T-helper 2 cell treated with Interferon-gamma antibody and Interleukin-4, amounts not matched to agents 5 μg/mL and 100 μg/mL, for 36 hours (primary cell): ENCODE results near the gene UGT3A2.

Source experiments
- DNase-seq: peaks from one replicate; pipeline ENCODE4 v3.0.0; 2021; ENCODE audit warnings: low spot score
- H3K27ac Mint-ChIP-seq: one replicate; pipeline ENCODE4 v1.8.0; 2021; ENCODE audit warnings: mild to moderate bottlenecking, mixed read lengths
- H3K27me3 Mint-ChIP-seq: one replicate; pipeline ENCODE4 v1.8.0; 2021; ENCODE audit warnings: low read depth, mixed read lengths
- H3K36me3 Mint-ChIP-seq: one replicate; pipeline ENCODE4 v1.8.0; 2021; ENCODE audit warnings: low read depth, mixed read lengths
- H3K4me1 Mint-ChIP-seq: one replicate; pipeline ENCODE4 v1.8.0; 2021; ENCODE audit warnings: low read depth, mixed read lengths
- H3K4me3 Mint-ChIP-seq: one replicate; pipeline ENCODE4 v1.8.0; 2022; ENCODE audit warnings: mild to moderate bottlenecking, moderate library complexity, mixed read lengths
- H3K9me3 Mint-ChIP-seq: one replicate; pipeline ENCODE4 v1.8.0; 2021; ENCODE audit warnings: mixed read lengths

The UGT3A2 gene

GRCh38 chr5:36009698-36010097 is 57.0 kb downstream of the UGT3A2 start:
- peaks cover 32% of the 10 kb centered on the region for H3K9me3 Mint-ChIP-seq
- no peak overlapping the region for H3K4me3 Mint-ChIP-seq
- H3K27ac Mint-ChIP-seq, result no peak overlapping the region
- H3K36me3 Mint-ChIP-seq, result no peaks in the 10 kb centered on the region
- no peaks in the 10 kb centered on the region for H3K27me3 Mint-ChIP-seq
- H3K4me1 Mint-ChIP-seq, result no peaks in the 10 kb centered on the region
- DNase-seq, result no peak

- H3K9me3 Mint-ChIP-seq, result peaks cover 18% of the 10 kb centered on the region
- H3K27ac Mint-ChIP-seq, result no peak overlapping the region
- H3K36me3 Mint-ChIP-seq, result no peaks in the 10 kb centered on the region
- H3K27me3 Mint-ChIP-seq, result no peaks in the 10 kb centered on the region
- no peak overlapping the region for H3K4me3 Mint-ChIP-seq
- no peaks in the 10 kb centered on the region for H3K4me1 Mint-ChIP-seq
- DNase-seq, result no peak
These were observed 59.3 kb downstream of the UGT3A2 start for GRCh38 chr5:36007366-36007765.

GRCh38 chr5:36006163-36006562 is 60.5 kb downstream of the UGT3A2 start:
- Mint-ChIP-seq H3K27me3 (no peaks in the 10 kb centered on the region), H3K4me1 (no peaks in the 10 kb centered on the region), H3K4me3 (no peak overlapping the region), H3K27ac (no peak overlapping the region), H3K9me3 (peaks cover 18% of the 10 kb centered on the region), H3K36me3 (no peaks in the 10 kb centered on the region)
- DNase-seq, result no peak

- Mint-ChIP-seq H3K36me3 (no peaks in the 10 kb centered on the region), H3K27me3 (no peaks in the 10 kb centered on the region), H3K4me1 (no peaks in the 10 kb centered on the region), H3K4me3 (no peak overlapping the region), H3K27ac (no peak overlapping the region), H3K9me3 (no peaks in the 10 kb centered on the region)
- DNase-seq, result no peak
These were observed 65.7 kb downstream of the UGT3A2 start for GRCh38 chr5:36001032-36001431.

GRCh38 chr5:35999547-35999946 is 67.1 kb downstream of the UGT3A2 start:
- H3K4me1 Mint-ChIP-seq, result no peaks in the 10 kb centered on the region
- H3K36me3 Mint-ChIP-seq, result no peaks in the 10 kb centered on the region
- H3K4me3 Mint-ChIP-seq, result no peak overlapping the region
- no peak overlapping the region for H3K27ac Mint-ChIP-seq
- H3K27me3 Mint-ChIP-seq, result no peaks in the 10 kb centered on the region
- H3K9me3 Mint-ChIP-seq, result no peaks in the 10 kb centered on the region
- no peak for DNase-seq

- no peak overlapping the region for H3K27ac Mint-ChIP-seq
- no peaks in the 10 kb centered on the region for H3K9me3 Mint-ChIP-seq
- no peaks in the 10 kb centered on the region for H3K4me1 Mint-ChIP-seq
- no peaks in the 10 kb centered on the region for H3K36me3 Mint-ChIP-seq
- H3K4me3 Mint-ChIP-seq, result no peak overlapping the region
- H3K27me3 Mint-ChIP-seq, result no peaks in the 10 kb centered on the region
- no peak for DNase-seq
These were observed 70.6 kb downstream of the UGT3A2 start for GRCh38 chr5:35996076-35996475.

GRCh38 chr5:35990941-35991611 is 75.6 kb downstream of the UGT3A2 start, which contains the start of gene UGT3A1:
Gene UGT3A1 (minus strand): TSS chr5:35991390. CDS start chr5:35991240, 150 bp downstream.
- H3K27ac Mint-ChIP-seq, result no peak within 1 kb of the TSS

GRCh38 chr5:35990520-35990919 is 76.2 kb downstream of the UGT3A2 start:
- Mint-ChIP-seq H3K4me1 (no peaks in the 10 kb centered on the region), H3K36me3 (no peaks in the 10 kb centered on the region), H3K27ac (no peak overlapping the region), H3K4me3 (no peak overlapping the region), H3K9me3 (no peaks in the 10 kb centered on the region), H3K27me3 (no peaks in the 10 kb centered on the region)
- no peak for DNase-seq

More at GRCh38 chr5:35990941-35991611, 75.6 kb downstream of the UGT3A2 start, which contains the start of gene UGT3A1:
- H3K4me3 Mint-ChIP-seq, result no peak within 1 kb of the TSS
- no peak for DNase-seq
- H3K36me3 Mint-ChIP-seq, result no peaks in the 10 kb centered on the region
- H3K27me3 Mint-ChIP-seq, result no peaks in the 10 kb centered on the region
- H3K4me1 Mint-ChIP-seq, result no peaks in the 10 kb centered on the region
- H3K9me3 Mint-ChIP-seq, result no peaks in the 10 kb centered on the region

- H3K36me3 Mint-ChIP-seq, result no peaks in the 10 kb centered on the region
- no peaks in the 10 kb centered on the region for H3K9me3 Mint-ChIP-seq
- no peaks in the 10 kb centered on the region for H3K27me3 Mint-ChIP-seq
- H3K4me3 Mint-ChIP-seq, result no peak overlapping the region
- no peaks in the 10 kb centered on the region for H3K4me1 Mint-ChIP-seq
- no peak overlapping the region for H3K27ac Mint-ChIP-seq
- DNase-seq, result no peak
These were observed 78.2 kb downstream of the UGT3A2 start for GRCh38 chr5:35988529-35988928.

GRCh38 chr5:35987776-35988175 is 78.9 kb downstream of the UGT3A2 start:
- no peak overlapping the region for H3K4me3 Mint-ChIP-seq
- DNase-seq, result no peak
- no peaks in the 10 kb centered on the region for H3K27me3 Mint-ChIP-seq
- H3K9me3 Mint-ChIP-seq, result peaks cover 1% of the 10 kb centered on the region
- no peaks in the 10 kb centered on the region for H3K36me3 Mint-ChIP-seq
- no peak overlapping the region for H3K27ac Mint-ChIP-seq
- no peaks in the 10 kb centered on the region for H3K4me1 Mint-ChIP-seq
